SU-DHL-6 (cell line): ENCODE data around the gene STK32A.

ENCODE experiments used
- H2AFZ ChIP-seq: fragments of 200-600 bp; sonication (generic); 2 replicates; pipeline ENCODE4 v1.6.1; 2014; ENCODE audit warnings: low read depth, mild to moderate bottlenecking, moderate library complexity, mixed read lengths, antibody characterized with exemption, low read length; ENCODE audit not compliant: severe bottlenecking
- H3F3A ChIP-seq: fragments of 200-600 bp; shearing (Covaris generic); 2 replicates; pipeline ENCODE4 v1.6.0; 2016; ENCODE audit warnings: antibody characterized with exemption, mild to moderate bottlenecking; ENCODE audit not compliant: insufficient read depth
- H3K27ac ChIP-seq: fragments of 200-600 bp; sonication (generic); 2 replicates; pipeline ENCODE4 v1.5.1; 2016; ENCODE audit warnings: low read depth, mild to moderate bottlenecking, low read length, moderate library complexity, mixed read lengths
- H3K27me3 ChIP-seq: fragments of 200-600 bp; sonication (generic), shearing (Covaris generic); 2 replicates; pipeline ENCODE4 v1.6.0; 2014; ENCODE audit warnings: mild to moderate bottlenecking, low read length
- H3K36me3 ChIP-seq: fragments of 200-600 bp; sonication (generic); 2 replicates; pipeline ENCODE4 v1.6.1; 2014; ENCODE audit warnings: mild to moderate bottlenecking, low read length, mixed read lengths
- H3K4me2 ChIP-seq: fragments of 300-600, 200-600 bp; shearing (Covaris generic), sonication (generic); 2 replicates; pipeline ENCODE4 v1.6.0; 2014; ENCODE audit warnings: low read length, low read depth, mild to moderate bottlenecking; ENCODE audit not compliant: poor library complexity, severe bottlenecking
- H3K4me3 ChIP-seq: fragments of 200-600 bp; sonication (generic); 2 replicates; pipeline ENCODE4 v1.5.1; 2014; ENCODE audit warnings: antibody characterized with exemption, low read length, mild to moderate bottlenecking, mixed read lengths; ENCODE audit not compliant: insufficient read depth, poor library complexity, severe bottlenecking
- H3K79me2 ChIP-seq: fragments of 200-600 bp; sonication (generic); 2 replicates; pipeline ENCODE4 v1.6.1; 2014; ENCODE audit warnings: mild to moderate bottlenecking, low read length, moderate library complexity; ENCODE audit not compliant: insufficient read depth
- H3K9ac ChIP-seq: fragments of 200-600 bp; sonication (generic); 2 replicates; pipeline ENCODE4 v1.7.0; 2014; ENCODE audit warnings: mild to moderate bottlenecking, low read length
- H3K9me2 ChIP-seq: fragments of 200-600 bp; sonication (generic); replicated peaks from 2 replicates; pipeline ENCODE4 v1.6.1; 2014; ENCODE audit warnings: low read length; ENCODE audit not compliant: insufficient read depth
- H3K9me3 ChIP-seq: fragments of 200-600 bp; sonication (generic); 2 replicates; pipeline ENCODE4 v1.6.1; 2014; ENCODE audit warnings: low read length, mixed read lengths; ENCODE audit not compliant: insufficient read depth
- H4K20me1 ChIP-seq: fragments of 200-600 bp; sonication (generic); 2 replicates; pipeline ENCODE4 v1.6.1; 2014; ENCODE audit warnings: low read depth, mild to moderate bottlenecking, antibody characterized with exemption, low read length, moderate library complexity, mixed read lengths
- CTCF ChIP-seq: fragments of 200-600 bp; sonication (generic); IDR thresholded peaks from one replicate; pipeline ENCODE4 v1.5.1; 2017; ENCODE audit warnings: antibody characterized with exemption, mild to moderate bottlenecking, low read length, moderate library complexity; ENCODE audit not compliant: insufficient read depth, poor library complexity, severe bottlenecking
- EZH2phosphoT487 ChIP-seq: fragments of 200-600 bp; sonication (generic), shearing (Covaris generic); conservative IDR thresholded peaks from 2 replicates; pipeline ENCODE4 v1.6.1; 2018; ENCODE audit warnings: mild to moderate bottlenecking, antibody characterized with exemption, low read length, moderate library complexity, mixed read lengths

Gene STK32A

GRCh38 chr5:147317978-147318684, 83.3 kb downstream of the STK32A start:
- no peak for TF ChIP-seq EZH2phosphoT487
- TF ChIP-seq CTCF = no peak
- no peak overlapping the region for H3K9ac ChIP-seq
- no peaks in the 10 kb centered on the region for H3K27me3 ChIP-seq
- no peaks in the 10 kb centered on the region for H3K79me2 ChIP-seq
- no peaks in the 10 kb centered on the region for H3K9me2 ChIP-seq
- no peak overlapping the region for H3K27ac ChIP-seq
- no peaks in the 10 kb centered on the region for H3F3A ChIP-seq
- no peak overlapping the region for H2AFZ ChIP-seq
- H4K20me1 ChIP-seq = no peaks in the 10 kb centered on the region
- H3K9me3 ChIP-seq = no peaks in the 10 kb centered on the region
- no peaks in the 10 kb centered on the region for H3K36me3 ChIP-seq
- no peak overlapping the region for H3K4me2 ChIP-seq
- H3K4me3 ChIP-seq = no peak overlapping the region

- H3K27ac ChIP-seq = no peak overlapping the region
- H3K9me3 ChIP-seq = no peaks in the 10 kb centered on the region
- H3F3A ChIP-seq = no peaks in the 10 kb centered on the region
- H3K79me2 ChIP-seq = no peaks in the 10 kb centered on the region
- no peaks in the 10 kb centered on the region for H3K9me2 ChIP-seq
- no peaks in the 10 kb centered on the region for H4K20me1 ChIP-seq
- H3K27me3 ChIP-seq = no peaks in the 10 kb centered on the region
- no peak overlapping the region for H2AFZ ChIP-seq
- H3K9ac ChIP-seq = no peak overlapping the region
- H3K4me3 ChIP-seq = no peak overlapping the region
- TF ChIP-seq CTCF = no peak
- no peak for TF ChIP-seq EZH2phosphoT487
- H3K36me3 ChIP-seq = no peaks in the 10 kb centered on the region
- no peak overlapping the region for H3K4me2 ChIP-seq
Observed at GRCh38 chr5:147321569-147321968, 86.7 kb downstream of the STK32A start.

GRCh38 chr5:147327421-147327820, 92.6 kb downstream of the STK32A start:
- H3K4me3 ChIP-seq = no peak overlapping the region
- H3K4me2 ChIP-seq = no peak overlapping the region
- no peak overlapping the region for H3K9ac ChIP-seq
- no peaks in the 10 kb centered on the region for H3K9me2 ChIP-seq
- H4K20me1 ChIP-seq = no peaks in the 10 kb centered on the region
- no peaks in the 10 kb centered on the region for H3K9me3 ChIP-seq
- H3K36me3 ChIP-seq = no peaks in the 10 kb centered on the region
- H3K27me3 ChIP-seq = no peaks in the 10 kb centered on the region
- TF ChIP-seq CTCF = no peak
- TF ChIP-seq EZH2phosphoT487 = no peak
- H3K79me2 ChIP-seq = no peaks in the 10 kb centered on the region
- no peaks in the 10 kb centered on the region for H3F3A ChIP-seq
- no peak overlapping the region for H2AFZ ChIP-seq
- no peak overlapping the region for H3K27ac ChIP-seq
